Common myeloid progenitor, CD34-positive (primary cell): ENCODE data around the gene CALCA.

Experiments
- CTCF ChIA-PET: fragments of 350-600 bp; sonication (Branson Sonifier 250); formaldehyde crosslinking; loops from one replicate; lab custom pipeline; 2021; ENCODE audit warnings: antibody characterized with exemption; lab: Charles Lee
- POLR2A ChIA-PET: fragments of 350-600 bp; sonication (Branson Sonifier 250); formaldehyde crosslinking; loops from one replicate; lab custom pipeline; 2021; ENCODE audit warnings: antibody characterized with exemption; lab: Charles Lee
- DNase-seq, 3 donors: peaks; one replicate each; pipeline versions ENCODE4 v3.0.0 to v3.0.0-alpha.2; 2013
- H3K27ac ChIP-seq, 2 experiments: 1 replicate in 1 of 2; 2 replicates in 1 of 2; pipeline ENCODE4 v1.7.0; 2013; ENCODE audit warnings: inconsistent platforms in 2 of 2, low read length in 2 of 2, mild to moderate bottlenecking in 2 of 2, low read depth in 1 of 2, moderate library complexity in 1 of 2; ENCODE audit not compliant: severe bottlenecking in 2 of 2, insufficient read depth in 1 of 2, poor library complexity in 1 of 2
- H3K27me3 ChIP-seq, 5 experiments: replicated peaks in 2 of 5; 1 replicate in 3 of 5; 2 replicates in 2 of 5; pipeline versions ENCODE4 v1.6.1 to v1.7.0; 2013; ENCODE audit warnings: low read length in 4 of 5, mild to moderate bottlenecking in 2 of 5, moderate library complexity in 2 of 5, inconsistent platforms in 1 of 5; ENCODE audit not compliant: insufficient read depth in 5 of 5, control insufficient read depth in 4 of 5
- H3K36me3 ChIP-seq, 4 experiments: 1 replicate in 2 of 4; 2 replicates in 2 of 4; pipeline versions ENCODE4 v1.6.1 to v1.7.0; 2013; ENCODE audit warnings: low read length in 3 of 4, control low read depth in 1 of 4, mild to moderate bottlenecking in 1 of 4; ENCODE audit not compliant: control insufficient read depth in 4 of 4, insufficient read depth in 4 of 4
- H3K4me1 ChIP-seq, 4 experiments: 1 replicate in 3 of 4; 2 replicates in 1 of 4; pipeline versions ENCODE4 v1.6.1 to v1.7.1; 2013; ENCODE audit warnings: low read length in 3 of 4, mild to moderate bottlenecking in 3 of 4, control low read depth in 1 of 4, inconsistent platforms in 1 of 4, moderate library complexity in 1 of 4; ENCODE audit not compliant: control insufficient read depth in 4 of 4, insufficient read depth in 4 of 4; ENCODE audit errors: control extremely low read depth in 1 of 4
- H3K4me3 ChIP-seq, 7 experiments: 1 replicate in 4 of 7; 2 replicates in 3 of 7; pipeline versions ENCODE4 v1.5.1 to v1.7.0; 2013; ENCODE audit warnings: mild to moderate bottlenecking in 7 of 7, low read length in 6 of 7, moderate library complexity in 6 of 7, inconsistent platforms in 2 of 7, low read depth in 2 of 7, control low read depth in 1 of 7; ENCODE audit not compliant: insufficient read depth in 4 of 7, control insufficient read depth in 1 of 7; ENCODE audit errors: extremely low read depth in 1 of 7
- H3K9me3 ChIP-seq, 5 experiments: 1 replicate in 4 of 5; 2 replicates in 1 of 5; pipeline versions ENCODE4 v1.6.1 to v1.7.1; 2013; ENCODE audit warnings: low read length in 4 of 5, mild to moderate bottlenecking in 2 of 5, inconsistent platforms in 1 of 5, low read depth in 1 of 5, moderate library complexity in 1 of 5; ENCODE audit not compliant: control insufficient read depth in 4 of 5, insufficient read depth in 2 of 5; ENCODE audit errors: control extremely low read depth in 1 of 5
- WGBS: methylation state at CpG from one replicate; pipeline ENCODE4 v1.1.5; 2013; ENCODE audit not compliant: insufficient coverage; 5-methylcytosine and 5-hydroxymethylcytosine counted together

Gene CALCA

DNA sequence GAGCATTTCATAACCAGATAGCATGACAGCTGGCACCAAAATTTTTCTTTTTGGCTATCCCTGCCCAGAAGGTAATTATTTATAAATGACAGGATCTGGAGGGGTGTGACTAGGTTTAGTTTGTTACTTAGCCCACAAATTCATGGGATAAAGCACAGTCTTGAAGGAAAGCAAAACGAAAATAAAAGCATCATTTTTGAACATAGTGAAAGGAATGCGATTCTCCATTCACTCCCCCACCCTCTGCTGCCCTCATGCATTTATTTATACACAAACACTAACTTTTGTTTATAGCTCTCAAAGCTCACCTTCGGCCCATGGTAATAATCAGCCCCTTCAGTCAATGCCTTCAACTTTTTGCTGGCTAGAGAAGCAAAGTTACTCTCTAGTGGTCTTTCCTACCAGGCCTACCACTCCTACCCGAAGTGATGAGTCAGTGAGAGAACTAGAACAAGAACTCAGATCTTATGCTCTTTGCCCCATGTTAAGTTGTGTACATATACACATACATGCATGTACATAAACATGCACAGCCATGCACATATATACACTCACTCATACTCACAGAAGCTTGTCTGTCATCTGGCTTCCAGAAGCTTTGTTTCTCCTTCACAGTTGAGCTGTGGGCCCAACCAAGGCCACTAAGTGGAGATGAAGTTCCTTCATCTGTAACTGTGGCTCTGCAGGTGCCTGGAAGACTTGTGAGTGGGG is 22.6 kb downstream of the CALCA start:
- Histone ChIP-seq H3K27me3 (no peaks in the 10 kb centered on the region), H3K36me3 (no peaks in the 10 kb centered on the region), H3K4me3 (no peak overlapping the region), H3K27ac (no peak overlapping the region), H3K4me1 (no peaks in the 10 kb centered on the region), H3K9me3 (peaks cover 0 to 3% (median 0%) of the 10 kb centered on the region in 5 experiments)
- CTCF ChIA-PET = interaction anchor here (1.0 kb wide), 1 partner anchor 24 kb away, joined by 3 read pairs; no protein-coding TSS in a partner anchor
- no peak for DNase-seq
- POLR2A ChIA-PET = no interaction called here
- WGBS = 100% methylated on average over 3 of the region's 4 CpGs

DNA sequence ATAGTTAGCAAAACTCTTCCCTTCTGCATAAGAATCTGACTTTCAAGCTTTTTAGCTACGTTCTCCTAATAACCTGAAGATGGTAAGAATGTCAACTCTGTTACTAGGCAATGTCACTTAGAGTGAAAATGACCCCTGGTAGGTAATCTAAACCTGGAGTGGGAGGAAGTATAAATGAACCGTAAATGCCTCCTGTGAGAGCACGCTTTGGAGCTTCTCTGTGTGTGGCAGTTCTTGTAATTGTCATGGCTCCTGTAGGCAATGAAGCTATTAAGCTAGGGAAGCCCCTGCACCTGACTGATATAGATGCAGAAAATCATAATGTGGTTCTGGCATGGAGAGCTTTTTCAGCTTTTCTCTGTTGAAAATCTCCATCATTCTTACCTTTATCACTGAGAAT is 29.4 kb downstream of the CALCA start:
- Histone ChIP-seq H3K4me3 (no peak overlapping the region), H3K36me3 (no peaks in the 10 kb centered on the region), H3K4me1 (no peaks in the 10 kb centered on the region), H3K27ac (no peak overlapping the region), H3K27me3 (no peaks in the 10 kb centered on the region), H3K9me3 (peaks cover 0 to 8% (median 0%) of the 10 kb centered on the region in 5 experiments)
- ChIA-PET CTCF (no interaction called here), POLR2A (no interaction called here)
- no peak for DNase-seq
- WGBS = 90% methylated on average over 2 of the region's 3 CpGs

DNA sequence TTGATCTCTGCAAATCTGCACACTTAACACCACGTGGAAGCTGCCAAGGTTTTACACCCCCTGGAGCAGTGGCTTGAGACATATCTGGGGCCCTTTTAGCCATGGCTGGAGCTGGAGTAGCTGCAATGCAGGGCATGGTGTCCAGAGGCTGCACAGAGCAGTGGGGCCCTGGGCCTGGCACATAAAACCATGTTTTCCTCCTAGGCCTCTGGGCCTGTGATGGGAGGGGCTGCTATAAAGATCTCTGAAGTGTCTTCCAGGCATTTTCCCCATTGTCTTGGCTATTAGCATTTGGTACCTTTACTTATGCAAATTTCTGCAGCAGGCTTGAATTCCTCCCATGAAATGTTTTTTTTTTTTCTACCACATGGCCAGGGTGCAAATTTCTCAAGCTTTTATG is 33.2 kb downstream of the CALCA start:
- POLR2A ChIA-PET = no interaction called here
- no peaks in the 10 kb centered on the region for H3K36me3 ChIP-seq
- CTCF ChIA-PET = no interaction called here

DNA sequence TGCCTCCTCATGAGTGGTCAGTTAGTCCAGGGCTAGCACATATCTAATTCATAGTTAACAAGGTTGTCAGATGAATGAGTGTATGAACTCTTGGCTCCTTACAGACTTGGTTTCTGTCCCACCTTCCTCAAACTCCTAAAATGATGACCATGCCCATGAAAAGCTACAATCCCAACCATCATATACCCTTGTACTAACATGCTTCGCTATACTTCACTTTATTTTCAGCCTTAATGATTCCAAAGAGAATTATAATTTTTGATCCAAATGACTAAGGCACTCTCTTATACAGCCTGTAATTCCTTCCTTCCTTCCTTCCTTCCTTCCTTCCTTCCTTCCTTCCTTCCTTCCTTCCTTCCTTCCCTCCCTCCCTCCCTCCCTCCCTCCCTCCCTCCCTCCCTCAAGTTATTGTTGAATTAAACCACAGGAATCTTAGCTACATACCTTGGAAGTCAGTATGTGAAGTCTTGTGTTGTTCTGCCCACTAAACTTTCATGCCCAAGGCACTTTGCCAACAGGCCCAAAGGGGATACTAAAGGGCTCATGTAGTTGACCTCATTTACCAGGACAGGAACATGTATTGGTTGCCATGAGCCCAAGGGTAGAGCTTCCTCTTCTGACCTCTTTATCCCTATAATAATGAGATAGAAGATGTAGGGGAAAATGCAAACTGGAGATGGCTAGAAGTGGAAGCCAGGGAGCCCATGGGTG is 37.4 kb downstream of the CALCA start:
- DNase-seq = no peak
- CTCF ChIA-PET = interaction anchor here (1.1 kb wide), 1 partner anchor 26 kb away, joined by 3 read pairs; no protein-coding TSS in a partner anchor
- Histone ChIP-seq H3K27me3 (peaks cover 0 to 7% (median 0%) of the 10 kb centered on the region in 5 experiments), H3K4me3 (no peak overlapping the region), H3K27ac (no peak overlapping the region), H3K9me3 (peaks cover 0 to 7% (median 0%) of the 10 kb centered on the region in 5 experiments), H3K36me3 (no peaks in the 10 kb centered on the region), H3K4me1 (no peaks in the 10 kb centered on the region)
- WGBS = no CpG with 5 or more reads among the region's 1 CpG
- POLR2A ChIA-PET = no interaction called here

More for the DNA sequence above, 33.2 kb downstream of the CALCA start:
- no CpG with 5 or more reads among the region's 1 CpG for WGBS
- Histone ChIP-seq H3K27me3 (no peaks in the 10 kb centered on the region), H3K4me3 (no peak overlapping the region), H3K9me3 (peaks cover 0 to 5% (median 0%) of the 10 kb centered on the region in 5 experiments), H3K27ac (no peak overlapping the region), H3K4me1 (no peaks in the 10 kb centered on the region)
- no peak for DNase-seq

DNA sequence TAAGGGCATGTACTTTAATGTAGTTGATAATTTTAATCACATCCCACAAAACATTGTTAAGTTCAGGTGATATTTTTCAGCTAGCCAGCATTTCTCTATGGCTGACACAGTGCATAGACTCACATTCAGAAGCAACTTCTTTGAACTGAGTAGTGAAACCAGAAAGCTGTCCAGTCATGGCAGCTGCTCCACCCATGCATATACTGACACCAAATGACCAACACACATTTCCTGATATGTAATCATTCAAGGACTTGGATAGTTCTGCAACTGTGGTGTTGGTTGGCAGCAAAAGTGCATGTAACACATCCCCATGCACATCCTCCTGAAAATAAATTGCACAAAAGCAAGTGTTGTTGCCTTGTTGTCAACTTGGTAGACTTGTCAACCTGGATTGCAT is 39.7 kb downstream of the CALCA start:
- peaks cover 0 to 8% (median 0%) of the 10 kb centered on the region in 5 experiments for H3K9me3 ChIP-seq
- peaks cover 0 to 7% (median 0%) of the 10 kb centered on the region in 5 experiments for H3K27me3 ChIP-seq
- CTCF ChIA-PET = no interaction called here
- no peak overlapping the region for H3K4me3 ChIP-seq
- no peaks in the 10 kb centered on the region for H3K36me3 ChIP-seq
- H3K4me1 ChIP-seq = no peaks in the 10 kb centered on the region
- POLR2A ChIA-PET = no interaction called here
- no peak for DNase-seq
- H3K27ac ChIP-seq = no peak overlapping the region

DNA sequence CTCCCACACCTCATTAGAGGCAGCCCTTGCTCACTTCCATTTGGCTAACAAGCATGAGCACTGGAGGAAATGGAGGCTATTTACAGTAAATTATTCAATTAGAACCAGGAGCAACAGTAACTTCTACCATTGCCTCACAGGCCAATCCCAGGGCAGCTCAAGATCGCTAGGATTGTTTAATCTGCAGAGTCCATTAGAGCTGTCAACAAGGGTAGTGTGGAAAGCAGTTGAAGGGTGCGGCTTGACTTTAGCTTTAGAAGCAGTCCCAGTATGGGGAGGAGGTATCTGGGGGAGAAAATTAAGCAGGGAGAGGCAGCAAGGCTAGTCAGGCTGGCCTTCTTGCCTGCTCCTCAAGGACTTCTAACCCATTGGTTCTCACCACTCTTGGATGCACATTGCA is 41.8 kb downstream of the CALCA start:
- Histone ChIP-seq H3K9me3 (peaks cover 0 to 8% (median 2%) of the 10 kb centered on the region in 5 experiments), H3K27ac (no peak overlapping the region), H3K36me3 (no peaks in the 10 kb centered on the region), H3K27me3 (peaks cover 0 to 9% (median 0%) of the 10 kb centered on the region in 5 experiments), H3K4me3 (no peak overlapping the region), H3K4me1 (no peaks in the 10 kb centered on the region)
- no peak for DNase-seq
- ChIA-PET CTCF (interaction anchor here (1.3 kb wide), 1 partner anchor 22 kb away, joined by 4 read pairs; no protein-coding TSS in a partner anchor), POLR2A (no interaction called here)
- WGBS = 69% methylated on average over 1 of the region's 2 CpGs

DNA sequence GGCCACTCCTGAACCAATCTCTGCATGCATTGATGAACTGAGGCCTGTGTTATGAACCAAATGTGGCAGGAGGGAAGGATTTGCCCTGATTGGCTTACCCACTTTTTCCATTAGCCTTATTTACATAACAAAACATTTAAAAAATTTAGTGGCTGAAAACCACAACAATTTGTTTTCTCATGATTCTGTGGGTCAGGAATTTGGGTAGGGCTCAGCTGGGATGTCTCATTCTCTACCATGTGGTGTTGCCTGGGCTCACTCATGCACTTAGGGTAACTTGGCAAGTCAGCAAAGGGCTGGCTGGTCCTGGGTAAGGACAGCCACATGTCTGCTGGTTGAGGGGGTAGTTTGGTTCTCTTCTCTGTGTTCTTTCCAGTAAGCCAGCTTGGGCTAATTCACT is 45.0 kb downstream of the CALCA start:
- Histone ChIP-seq H3K4me1 (no peaks in the 10 kb centered on the region), H3K27ac (no peak overlapping the region), H3K36me3 (no peaks in the 10 kb centered on the region), H3K9me3 (peaks cover 0 to 8% (median 2%) of the 10 kb centered on the region in 5 experiments), H3K27me3 (peaks cover 0 to 18% (median 0%) of the 10 kb centered on the region in 5 experiments), H3K4me3 (no peak overlapping the region)
- ChIA-PET CTCF (no interaction called here), POLR2A (no interaction called here)
- no peak for DNase-seq
